ENCODE results near the gene WDR11. TPM values are rescaled to one million over a fixed set of nuclear protein-coding genes. Genes with fewer than 3 reads are reported as not detected.

WDR11 gene
- total and polyA plus RNA-seq, 7 experiments from 2014 or later = 12.6 to 78.1 (median 43.6) TPM

- ATAC-seq = peak; percentile 34
- H3K27ac Mint-ChIP-seq = no peak overlapping the region
- H3K27me3 Mint-ChIP-seq = peaks cover 4 to 27% (median 20%) of the 10 kb centered on the region in 5 donors
- no peaks in the 10 kb centered on the region for H3K36me3 Mint-ChIP-seq
- POLR2A ChIA-PET = no interaction called here
- H3K4me1 ChIP-seq (ENCODE audit: control insufficient read depth in 2 of 2, insufficient read depth in 2 of 2, low read length in 2 of 2) = no peaks in the 10 kb centered on the region
- CTCF ChIA-PET = no interaction called here
- H3K4me1 Mint-ChIP-seq = no peaks in the 10 kb centered on the region
- H3K36me3 ChIP-seq (ENCODE audit: control insufficient read depth in 2 of 3, insufficient read depth in 3 of 3, low read length in 3 of 3) = no peaks in the 10 kb centered on the region
- no peak overlapping the region for H3K4me3 Mint-ChIP-seq
- H3K9me3 ChIP-seq (ENCODE audit: control insufficient read depth in 2 of 3, low read length in 3 of 3) = no peaks in the 10 kb centered on the region
- H3K9me3 Mint-ChIP-seq = peaks cover 0 to 3% (median 0%) of the 10 kb centered on the region in 11 donors
- no peak overlapping the region for H3K4me3 ChIP-seq (ENCODE audit: low read length)
- intact Hi-C loops (cut with micrococcal nuclease) = no loop called here
- no peak for DNase-seq
- H3K27me3 ChIP-seq (ENCODE audit: control insufficient read depth in 2 of 2, insufficient read depth in 2 of 2, low read length in 2 of 2) = no peaks in the 10 kb centered on the region
- H3K27ac ChIP-seq (ENCODE audit: low read depth, low read length) = no peak overlapping the region
Measured at GRCh38 chr10:120825878-120826769, 25.0 kb upstream of the WDR11 start.

- Histone ChIP-seq H3K4me1 (ENCODE audit: control insufficient read depth in 2 of 2, insufficient read depth in 2 of 2, low read length in 2 of 2) (no peaks in the 10 kb centered on the region), H3K9me3 (ENCODE audit: control insufficient read depth in 2 of 3, low read length in 3 of 3) (no peaks in the 10 kb centered on the region), H3K4me3 (ENCODE audit: low read length) (no peak overlapping the region), H3K27ac (ENCODE audit: low read depth, low read length) (no peak overlapping the region), H3K36me3 (ENCODE audit: control insufficient read depth in 2 of 3, insufficient read depth in 3 of 3, low read length in 3 of 3) (no peaks in the 10 kb centered on the region), H3K27me3 (ENCODE audit: control insufficient read depth in 2 of 2, insufficient read depth in 2 of 2, low read length in 2 of 2) (no peaks in the 10 kb centered on the region)
- Mint-ChIP-seq H3K9me3 (peaks cover 0 to 3% (median 0%) of the 10 kb centered on the region in 11 donors), H3K27me3 (peaks cover 4 to 22% (median 22%) of the 10 kb centered on the region in 5 donors), H3K4me1 (no peaks in the 10 kb centered on the region), H3K4me3 (no peak overlapping the region), H3K36me3 (no peaks in the 10 kb centered on the region), H3K27ac (no peak overlapping the region)
- ChIA-PET CTCF (no interaction called here), POLR2A (no interaction called here)
- ATAC-seq = no peak
- DNase-seq = no peak
- intact Hi-C loops (cut with micrococcal nuclease) = no loop called here
Measured at GRCh38 chr10:120827251-120827875, 23.8 kb upstream of the WDR11 start.

GRCh38 chr10:120828763-120829319 lies 22.3 kb upstream of the WDR11 start:
- ATAC-seq (no peak), DNase-seq (no peak)
- Mint-ChIP-seq H3K27me3 (peaks cover 7 to 18% (median 15%) of the 10 kb centered on the region in 5 donors), H3K9me3 (peaks cover 0 to 3% (median 0%) of the 10 kb centered on the region in 11 donors), H3K4me3 (no peak overlapping the region), H3K27ac (no peak overlapping the region), H3K4me1 (peaks cover 0 to 2% (median 0%) of the 10 kb centered on the region in 7 donors), H3K36me3 (no peaks in the 10 kb centered on the region)
- CTCF ChIA-PET = no interaction called here
- H3K36me3 ChIP-seq (ENCODE audit: control insufficient read depth in 2 of 3, insufficient read depth in 3 of 3, low read length in 3 of 3) = no peaks in the 10 kb centered on the region
- POLR2A ChIA-PET = no interaction called here
- intact Hi-C loops (cut with micrococcal nuclease) = no loop called here
- H3K4me3 ChIP-seq (ENCODE audit: low read length) = no peak overlapping the region
- no peaks in the 10 kb centered on the region for H3K9me3 ChIP-seq (ENCODE audit: control insufficient read depth in 2 of 3, low read length in 3 of 3)
- H3K4me1 ChIP-seq (ENCODE audit: control insufficient read depth in 2 of 2, insufficient read depth in 2 of 2, low read length in 2 of 2) = no peaks in the 10 kb centered on the region
- no peak overlapping the region for H3K27ac ChIP-seq (ENCODE audit: low read depth, low read length)
- H3K27me3 ChIP-seq (ENCODE audit: control insufficient read depth in 2 of 2, insufficient read depth in 2 of 2, low read length in 2 of 2) = no peaks in the 10 kb centered on the region

GRCh38 chr10:120832106-120832505 lies 19.1 kb upstream of the WDR11 start:
- Mint-ChIP-seq H3K36me3 (no peaks in the 10 kb centered on the region), H3K27ac (no peak overlapping the region), H3K27me3 (peaks cover 4 to 15% (median 7%) of the 10 kb centered on the region in 5 donors), H3K4me1 (peaks cover 0 to 2% (median 0%) of the 10 kb centered on the region in 7 donors), H3K4me3 (no peak overlapping the region), H3K9me3 (no peaks in the 10 kb centered on the region)
- Histone ChIP-seq H3K36me3 (ENCODE audit: control insufficient read depth in 2 of 3, insufficient read depth in 3 of 3, low read length in 3 of 3) (no peaks in the 10 kb centered on the region), H3K9me3 (ENCODE audit: control insufficient read depth in 2 of 3, low read length in 3 of 3) (no peaks in the 10 kb centered on the region), H3K27ac (ENCODE audit: low read depth, low read length) (no peak overlapping the region), H3K27me3 (ENCODE audit: control insufficient read depth in 2 of 2, insufficient read depth in 2 of 2, low read length in 2 of 2) (no peaks in the 10 kb centered on the region), H3K4me3 (ENCODE audit: low read length) (no peak overlapping the region), H3K4me1 (ENCODE audit: control insufficient read depth in 2 of 2, insufficient read depth in 2 of 2, low read length in 2 of 2) (no peaks in the 10 kb centered on the region)
- ChIA-PET POLR2A (no interaction called here), CTCF (no interaction called here)
- DNase-seq = no peak
- ATAC-seq = no peak
- intact Hi-C loops (cut with micrococcal nuclease) = no loop called here

- intact Hi-C loops (cut with micrococcal nuclease) = no loop called here
- ATAC-seq = no peak
- Mint-ChIP-seq H3K27ac (no peak overlapping the region), H3K4me3 (no peak overlapping the region), H3K9me3 (no peaks in the 10 kb centered on the region), H3K4me1 (peaks cover 0 to 2% (median 0%) of the 10 kb centered on the region in 7 donors), H3K27me3 (peaks cover 3 to 15% (median 4%) of the 10 kb centered on the region in 5 donors), H3K36me3 (no peaks in the 10 kb centered on the region)
- H3K9me3 ChIP-seq (ENCODE audit: control insufficient read depth in 2 of 3, low read length in 3 of 3) = no peaks in the 10 kb centered on the region
- DNase-seq = no peak
- H3K36me3 ChIP-seq (ENCODE audit: control insufficient read depth in 2 of 3, insufficient read depth in 3 of 3, low read length in 3 of 3) = no peaks in the 10 kb centered on the region
- ChIA-PET CTCF (no interaction called here), POLR2A (no interaction called here)
- H3K4me3 ChIP-seq (ENCODE audit: low read length) = no peak overlapping the region
- H3K4me1 ChIP-seq (ENCODE audit: control insufficient read depth in 2 of 2, insufficient read depth in 2 of 2, low read length in 2 of 2) = no peaks in the 10 kb centered on the region
- no peaks in the 10 kb centered on the region for H3K27me3 ChIP-seq (ENCODE audit: control insufficient read depth in 2 of 2, insufficient read depth in 2 of 2, low read length in 2 of 2)
- H3K27ac ChIP-seq (ENCODE audit: low read depth, low read length) = no peak overlapping the region
Measured at GRCh38 chr10:120833222-120833928, 17.8 kb upstream of the WDR11 start.

GRCh38 chr10:120835603-120836002 lies 15.6 kb upstream of the WDR11 start:
- H3K36me3 ChIP-seq (ENCODE audit: control insufficient read depth in 2 of 3, insufficient read depth in 3 of 3, low read length in 3 of 3) = no peaks in the 10 kb centered on the region
- H3K4me3 ChIP-seq (ENCODE audit: low read length) = no peak overlapping the region
- intact Hi-C loops (cut with micrococcal nuclease) = no loop called here
- peaks cover 0 to 2% (median 0%) of the 10 kb centered on the region in 7 donors for H3K4me1 Mint-ChIP-seq
- no peak overlapping the region for H3K27ac Mint-ChIP-seq
- H3K27me3 Mint-ChIP-seq = peaks cover 4 to 13% (median 8%) of the 10 kb centered on the region in 5 donors
- no peaks in the 10 kb centered on the region for H3K27me3 ChIP-seq (ENCODE audit: control insufficient read depth in 2 of 2, insufficient read depth in 2 of 2, low read length in 2 of 2)
- H3K9me3 Mint-ChIP-seq = no peaks in the 10 kb centered on the region
- no peak overlapping the region for H3K27ac ChIP-seq (ENCODE audit: low read depth, low read length)
- no peaks in the 10 kb centered on the region for H3K4me1 ChIP-seq (ENCODE audit: control insufficient read depth in 2 of 2, insufficient read depth in 2 of 2, low read length in 2 of 2)
- DNase-seq (no peak), ATAC-seq (no peak)
- no peaks in the 10 kb centered on the region for H3K9me3 ChIP-seq (ENCODE audit: control insufficient read depth in 2 of 3, low read length in 3 of 3)
- ChIA-PET POLR2A (no interaction called here), CTCF (no interaction called here)
- no peaks in the 10 kb centered on the region for H3K36me3 Mint-ChIP-seq
- no peak overlapping the region for H3K4me3 Mint-ChIP-seq
